Peyer's patch (tissue), 4 donors: Measurements from ENCODE around the gene ATF7IP2.

Experiments
- CTCF ChIP-seq, 6 experiments: fragments of 450-650 bp in 4 of 6; fragments of 200-600 bp in 2 of 6; sonication (generic) in 1 of 6; IDR thresholded peaks; one replicate each; pipeline ENCODE4 v1.5.1; 2017 to 2019; ENCODE audit warnings: antibody characterized with exemption in 6 of 6, mild to moderate bottlenecking in 3 of 6, moderate library complexity in 1 of 6
- POLR2A ChIP-seq, 2 donors: fragments of 450-650 bp; IDR thresholded peaks; one replicate each; pipeline ENCODE4 v1.5.1; 2017; ENCODE audit warnings: antibody characterized with exemption in 2 of 2, mild to moderate bottlenecking in 2 of 2, moderate library complexity in 2 of 2

- TF ChIP-seq CTCF (IDR thresholded peaks at IDR 0.05) (no peak), POLR2A (IDR thresholded peaks at IDR 0.05) (no peak)
Measured at GRCh38 chr16:10493276-10493675, 107.4 kb downstream of the ATF7IP2 start.
